Hepatocyte (in vitro differentiated cells): Measurements from ENCODE around the gene GPR101.

Experiments
- EZH2 ChIP-seq: fragments of 200-600 bp; sonication (generic); IDR thresholded peaks from 2 replicates; pipeline ENCODE4 v1.6.1; 2016; ENCODE audit warnings: antibody characterized with exemption, mild to moderate bottlenecking, borderline replicate concordance
- EZH2phosphoT487 ChIP-seq: fragments of 200-600 bp; sonication (generic); IDR thresholded peaks from one replicate; pipeline ENCODE4 v1.6.1; 2018; ENCODE audit warnings: antibody characterized with exemption, mild to moderate bottlenecking, low read depth, moderate library complexity; ENCODE audit not compliant: unreplicated experiment, severe bottlenecking
- TF ChIP-seq, protein P1 (sequence below): fragments of 200-600 bp; sonication (generic); IDR thresholded peaks from 2 replicates; pipeline ENCODE4 v1.5.1; 2016; ENCODE audit warnings: antibody characterized with exemption, mild to moderate bottlenecking; ENCODE audit not compliant: poor library complexity

DNA sequence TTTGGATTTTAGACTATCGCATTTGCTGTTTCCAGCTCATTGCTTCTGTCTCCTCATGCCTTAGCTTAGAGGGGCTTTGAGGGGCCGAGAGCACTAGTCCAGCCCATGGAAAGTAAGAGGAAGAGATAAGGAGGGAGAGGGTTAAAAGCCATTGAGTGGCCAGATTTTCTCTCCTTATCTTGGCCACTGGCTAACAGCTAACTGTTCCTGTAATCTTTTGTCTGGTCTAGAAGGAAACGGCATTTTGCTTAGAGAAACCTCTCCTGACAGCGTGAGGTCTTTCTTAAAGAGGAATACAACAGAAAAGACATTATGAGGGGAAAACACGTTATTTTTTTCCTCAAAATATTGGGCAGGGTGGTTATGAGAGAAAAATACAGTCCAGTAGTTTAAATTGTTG, 7.9 kb downstream of the GPR101 start:
- TF ChIP-seq, protein P1, sequence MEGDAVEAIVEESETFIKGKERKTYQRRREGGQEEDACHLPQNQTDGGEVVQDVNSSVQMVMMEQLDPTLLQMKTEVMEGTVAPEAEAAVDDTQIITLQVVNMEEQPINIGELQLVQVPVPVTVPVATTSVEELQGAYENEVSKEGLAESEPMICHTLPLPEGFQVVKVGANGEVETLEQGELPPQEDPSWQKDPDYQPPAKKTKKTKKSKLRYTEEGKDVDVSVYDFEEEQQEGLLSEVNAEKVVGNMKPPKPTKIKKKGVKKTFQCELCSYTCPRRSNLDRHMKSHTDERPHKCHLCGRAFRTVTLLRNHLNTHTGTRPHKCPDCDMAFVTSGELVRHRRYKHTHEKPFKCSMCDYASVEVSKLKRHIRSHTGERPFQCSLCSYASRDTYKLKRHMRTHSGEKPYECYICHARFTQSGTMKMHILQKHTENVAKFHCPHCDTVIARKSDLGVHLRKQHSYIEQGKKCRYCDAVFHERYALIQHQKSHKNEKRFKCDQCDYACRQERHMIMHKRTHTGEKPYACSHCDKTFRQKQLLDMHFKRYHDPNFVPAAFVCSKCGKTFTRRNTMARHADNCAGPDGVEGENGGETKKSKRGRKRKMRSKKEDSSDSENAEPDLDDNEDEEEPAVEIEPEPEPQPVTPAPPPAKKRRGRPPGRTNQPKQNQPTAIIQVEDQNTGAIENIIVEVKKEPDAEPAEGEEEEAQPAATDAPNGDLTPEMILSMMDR: no peak
- no peak for TF ChIP-seq EZH2
- TF ChIP-seq EZH2phosphoT487: no peak
